ENCODE measurements around the gene FOXN1.
"Not testable (repeated sequence)": the region's sequence is repeated elsewhere in the genome, so short reads cannot be mapped to it uniquely, and the experiment has no call there.

FOXN1 gene

GRCh38 chr17:28572259-28573039, 66.3 kb downstream of the FOXN1 start:
- Mint-ChIP-seq H3K4me3 (peak overlapping the region; percentile 94), H3K9me3 (no peaks in the 10 kb centered on the region), H3K36me3 (ENCODE audit: low read depth) (peaks cover 38% of the 10 kb centered on the region), H3K27me3 (ENCODE audit: low read depth) (no peaks in the 10 kb centered on the region), H3K4me1 (ENCODE audit: low read depth) (peaks cover 56% of the 10 kb centered on the region), H3K27ac (peak overlapping the region; percentile 86)

- Mint-ChIP-seq H3K9me3 (no peaks in the 10 kb centered on the region), H3K27me3 (ENCODE audit: low read depth) (no peaks in the 10 kb centered on the region), H3K27ac (peak overlapping the region; percentile 58), H3K4me3 (no peak overlapping the region), H3K4me1 (ENCODE audit: low read depth) (peaks cover 51% of the 10 kb centered on the region), H3K36me3 (ENCODE audit: low read depth) (peaks cover 34% of the 10 kb centered on the region)
Measured at GRCh38 chr17:28573040-28573380, 66.9 kb downstream of the FOXN1 start.

GRCh38 chr17:28573521-28573920, 67.4 kb downstream of the FOXN1 start:
- Mint-ChIP-seq H3K4me3 (no peak overlapping the region), H3K27ac (no peak overlapping the region), H3K4me1 (ENCODE audit: low read depth) (peaks cover 49% of the 10 kb centered on the region), H3K9me3 (no peaks in the 10 kb centered on the region), H3K36me3 (ENCODE audit: low read depth) (peaks cover 30% of the 10 kb centered on the region), H3K27me3 (ENCODE audit: low read depth) (no peaks in the 10 kb centered on the region)

GRCh38 chr17:28573966-28574480, 67.9 kb downstream of the FOXN1 start:
- peak overlapping the region; percentile 9 for H3K27ac Mint-ChIP-seq
- H3K36me3 Mint-ChIP-seq (ENCODE audit: low read depth), result peaks cover 31% of the 10 kb centered on the region
- H3K9me3 Mint-ChIP-seq, result no peaks in the 10 kb centered on the region
- H3K4me3 Mint-ChIP-seq, result no peak overlapping the region
- H3K4me1 Mint-ChIP-seq (ENCODE audit: low read depth), result peaks cover 51% of the 10 kb centered on the region
- H3K27me3 Mint-ChIP-seq (ENCODE audit: low read depth), result no peaks in the 10 kb centered on the region

- H3K4me3 Mint-ChIP-seq, result peak overlapping the region; percentile 10
- peak overlapping the region; percentile 9 for H3K27ac Mint-ChIP-seq
- peaks cover 54% of the 10 kb centered on the region for H3K4me1 Mint-ChIP-seq (ENCODE audit: low read depth)
Measured at GRCh38 chr17:28574526-28574925, 68.4 kb downstream of the FOXN1 start.

GRCh38 chr17:28575126-28575795, 69.1 kb downstream of the FOXN1 start:
- Mint-ChIP-seq H3K27me3 (ENCODE audit: low read depth) (no peaks in the 10 kb centered on the region), H3K36me3 (ENCODE audit: low read depth) (peaks cover 38% of the 10 kb centered on the region), H3K4me3 (peak overlapping the region; percentile 96), H3K27ac (no peak overlapping the region), H3K9me3 (no peaks in the 10 kb centered on the region), H3K4me1 (ENCODE audit: low read depth) (peaks cover 54% of the 10 kb centered on the region)

More at GRCh38 chr17:28574526-28574925, 68.4 kb downstream of the FOXN1 start:
- peaks cover 36% of the 10 kb centered on the region for H3K36me3 Mint-ChIP-seq (ENCODE audit: low read depth)
- H3K9me3 Mint-ChIP-seq, result no peaks in the 10 kb centered on the region
- no peaks in the 10 kb centered on the region for H3K27me3 Mint-ChIP-seq (ENCODE audit: low read depth)

- H3K27me3 Mint-ChIP-seq (ENCODE audit: low read depth); H3K9me3 Mint-ChIP-seq: not testable (repeated sequence)
- H3K4me1 Mint-ChIP-seq (ENCODE audit: low read depth), result peaks cover 58% of the 10 kb centered on the region
- peak overlapping the region; percentile 96 for H3K4me3 Mint-ChIP-seq
- H3K36me3 Mint-ChIP-seq (ENCODE audit: low read depth), result peaks cover 40% of the 10 kb centered on the region
- peak overlapping the region; percentile 87 for H3K27ac Mint-ChIP-seq
Measured at GRCh38 chr17:28576016-28576415, 69.9 kb downstream of the FOXN1 start.

GRCh38 chr17:28576758-28577465, 70.8 kb downstream of the FOXN1 start, which contains the start of gene ALDOC:
TSS of gene ALDOC (minus strand) at chr17:28576895. CDS start at chr17:28575532, 1,363 bp downstream.
- peaks cover 40% of the 10 kb centered on the region for H3K36me3 Mint-ChIP-seq (ENCODE audit: low read depth)
- H3K27ac Mint-ChIP-seq, result peak within 1 kb of the TSS; percentile 87
- H3K27me3 Mint-ChIP-seq (ENCODE audit: low read depth), result no peaks in the 10 kb centered on the region
- H3K9me3 Mint-ChIP-seq, result no peaks in the 10 kb centered on the region
- H3K4me1 Mint-ChIP-seq (ENCODE audit: low read depth), result peaks cover 57% of the 10 kb centered on the region
- peak within 1 kb of the TSS; percentile 96 for H3K4me3 Mint-ChIP-seq

- Mint-ChIP-seq H3K4me3 (no peak overlapping the region), H3K36me3 (ENCODE audit: low read depth) (peaks cover 40% of the 10 kb centered on the region), H3K27me3 (ENCODE audit: low read depth) (no peaks in the 10 kb centered on the region), H3K4me1 (ENCODE audit: low read depth) (peaks cover 52% of the 10 kb centered on the region), H3K27ac (peak overlapping the region; percentile 87), H3K9me3 (no peaks in the 10 kb centered on the region)
Measured at GRCh38 chr17:28577466-28577824, 71.3 kb downstream of the FOXN1 start.

GRCh38 chr17:28578246-28579195, 72.4 kb downstream of the FOXN1 start:
- H3K4me1 Mint-ChIP-seq (ENCODE audit: low read depth), result peaks cover 42% of the 10 kb centered on the region
- peak overlapping the region; percentile 86 for H3K27ac Mint-ChIP-seq
- H3K36me3 Mint-ChIP-seq (ENCODE audit: low read depth), result peaks cover 32% of the 10 kb centered on the region
- H3K4me3 Mint-ChIP-seq, result peak overlapping the region; percentile 38
- H3K9me3 Mint-ChIP-seq, result no peaks in the 10 kb centered on the region
- H3K27me3 Mint-ChIP-seq (ENCODE audit: low read depth), result no peaks in the 10 kb centered on the region

- peak overlapping the region; percentile 38 for H3K4me3 Mint-ChIP-seq
- peaks cover 27% of the 10 kb centered on the region for H3K36me3 Mint-ChIP-seq (ENCODE audit: low read depth)
- H3K9me3 Mint-ChIP-seq, result no peaks in the 10 kb centered on the region
- H3K27ac Mint-ChIP-seq, result peak overlapping the region; percentile 86
- H3K27me3 Mint-ChIP-seq (ENCODE audit: low read depth), result no peaks in the 10 kb centered on the region
- peaks cover 39% of the 10 kb centered on the region for H3K4me1 Mint-ChIP-seq (ENCODE audit: low read depth)
Measured at GRCh38 chr17:28579526-28579925, 73.4 kb downstream of the FOXN1 start.

GRCh38 chr17:28580959-28581358, 74.8 kb downstream of the FOXN1 start:
- Mint-ChIP-seq H3K27ac (peak overlapping the region; percentile 56), H3K4me1 (ENCODE audit: low read depth) (peaks cover 33% of the 10 kb centered on the region), H3K27me3 (ENCODE audit: low read depth) (no peaks in the 10 kb centered on the region), H3K36me3 (ENCODE audit: low read depth) (peaks cover 31% of the 10 kb centered on the region), H3K4me3 (no peak overlapping the region), H3K9me3 (no peaks in the 10 kb centered on the region)

- H3K27me3 Mint-ChIP-seq (ENCODE audit: low read depth), result no peaks in the 10 kb centered on the region
- no peak overlapping the region for H3K27ac Mint-ChIP-seq
- H3K9me3 Mint-ChIP-seq, result no peaks in the 10 kb centered on the region
- H3K4me3 Mint-ChIP-seq, result no peak overlapping the region
- H3K4me1 Mint-ChIP-seq (ENCODE audit: low read depth), result peaks cover 21% of the 10 kb centered on the region
- H3K36me3 Mint-ChIP-seq (ENCODE audit: low read depth), result peaks cover 24% of the 10 kb centered on the region
Measured at GRCh38 chr17:28582513-28582912, 76.4 kb downstream of the FOXN1 start.

GRCh38 chr17:28584434-28584833, 78.3 kb downstream of the FOXN1 start:
- H3K36me3 Mint-ChIP-seq (ENCODE audit: low read depth), result peaks cover 28% of the 10 kb centered on the region
- no peak overlapping the region for H3K4me3 Mint-ChIP-seq
- peaks cover 15% of the 10 kb centered on the region for H3K4me1 Mint-ChIP-seq (ENCODE audit: low read depth)
- H3K9me3 Mint-ChIP-seq, result no peaks in the 10 kb centered on the region
- H3K27me3 Mint-ChIP-seq (ENCODE audit: low read depth), result no peaks in the 10 kb centered on the region
- no peak overlapping the region for H3K27ac Mint-ChIP-seq

All from T-helper 1 cell treated with Interleukin-12 subunit alpha and Interleukin-12 subunit beta and Interleukin-4 antibody, amounts not matched to agents 30 μg/mL and 1 μg/mL, for 36 hours (primary cell).